ENCODE measurements around the gene PLS1.

The PLS1 gene

DNA sequence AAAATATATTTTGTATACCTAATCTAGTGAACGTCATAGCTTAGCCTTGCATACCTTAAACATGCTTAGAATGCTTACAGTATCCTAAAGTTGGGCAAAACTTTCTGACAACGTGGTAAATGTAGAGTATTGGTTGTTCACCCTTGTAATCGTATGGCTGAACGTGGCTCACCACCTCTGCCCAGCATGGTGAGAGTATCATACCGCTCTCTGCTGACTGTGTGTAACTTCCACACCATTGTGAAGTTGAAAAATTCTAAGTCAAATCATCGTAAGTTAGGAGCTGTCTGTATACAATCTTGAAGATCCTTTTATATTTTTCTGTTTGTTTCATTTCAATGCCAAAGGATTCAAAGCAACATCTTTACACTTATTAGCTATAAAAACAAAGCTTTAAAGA lies 64.2 kb downstream of the PLS1 start:
- Histone ChIP-seq H3K4me3 (ENCODE audit: severe bottlenecking) (no peak overlapping the region), H3K9me3 (ENCODE audit: severe bottlenecking) (no peaks in the 10 kb centered on the region), H3K27ac (ENCODE audit: poor library complexity, severe bottlenecking) (no peak overlapping the region), H3K27me3 (ENCODE audit: insufficient read depth, poor library complexity, severe bottlenecking) (no peaks in the 10 kb centered on the region), H3K36me3 (ENCODE audit: low read depth) (no peaks in the 10 kb centered on the region), H3K4me1 (ENCODE audit: insufficient read depth, poor library complexity, severe bottlenecking) (no peaks in the 10 kb centered on the region)
- TF ChIP-seq, protein P1, sequence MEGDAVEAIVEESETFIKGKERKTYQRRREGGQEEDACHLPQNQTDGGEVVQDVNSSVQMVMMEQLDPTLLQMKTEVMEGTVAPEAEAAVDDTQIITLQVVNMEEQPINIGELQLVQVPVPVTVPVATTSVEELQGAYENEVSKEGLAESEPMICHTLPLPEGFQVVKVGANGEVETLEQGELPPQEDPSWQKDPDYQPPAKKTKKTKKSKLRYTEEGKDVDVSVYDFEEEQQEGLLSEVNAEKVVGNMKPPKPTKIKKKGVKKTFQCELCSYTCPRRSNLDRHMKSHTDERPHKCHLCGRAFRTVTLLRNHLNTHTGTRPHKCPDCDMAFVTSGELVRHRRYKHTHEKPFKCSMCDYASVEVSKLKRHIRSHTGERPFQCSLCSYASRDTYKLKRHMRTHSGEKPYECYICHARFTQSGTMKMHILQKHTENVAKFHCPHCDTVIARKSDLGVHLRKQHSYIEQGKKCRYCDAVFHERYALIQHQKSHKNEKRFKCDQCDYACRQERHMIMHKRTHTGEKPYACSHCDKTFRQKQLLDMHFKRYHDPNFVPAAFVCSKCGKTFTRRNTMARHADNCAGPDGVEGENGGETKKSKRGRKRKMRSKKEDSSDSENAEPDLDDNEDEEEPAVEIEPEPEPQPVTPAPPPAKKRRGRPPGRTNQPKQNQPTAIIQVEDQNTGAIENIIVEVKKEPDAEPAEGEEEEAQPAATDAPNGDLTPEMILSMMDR (IDR thresholded peaks at IDR 0.05; ENCODE audit: poor library complexity, severe bottlenecking) = no peak
- no peak for DNase-seq (ENCODE audit: low spot score)
- ATAC-seq (ENCODE audit: low read depth) = no peak

DNA sequence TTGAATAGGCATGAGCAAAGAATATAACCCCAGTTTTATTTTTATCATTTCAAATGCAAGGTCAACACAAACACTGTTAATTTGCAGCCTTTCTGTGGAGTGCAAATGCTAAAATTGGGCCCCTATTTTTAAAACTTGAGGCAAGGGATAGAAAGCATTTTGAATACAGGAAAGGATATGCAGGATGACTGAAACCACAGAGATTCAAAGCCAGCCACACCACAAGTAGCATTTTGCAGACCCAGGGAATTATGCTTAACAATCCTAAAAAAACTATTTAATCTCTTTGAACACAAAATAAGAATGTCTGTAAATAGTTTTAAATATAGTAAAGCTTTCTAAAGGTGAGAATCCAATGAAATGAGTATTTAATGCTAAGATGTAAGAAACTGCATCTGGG lies 64.7 kb downstream of the PLS1 start:
- Histone ChIP-seq H3K4me3 (ENCODE audit: severe bottlenecking) (no peak overlapping the region), H3K27ac (ENCODE audit: poor library complexity, severe bottlenecking) (no peak overlapping the region), H3K9me3 (ENCODE audit: severe bottlenecking) (no peaks in the 10 kb centered on the region), H3K36me3 (ENCODE audit: low read depth) (no peaks in the 10 kb centered on the region), H3K4me1 (ENCODE audit: insufficient read depth, poor library complexity, severe bottlenecking) (no peaks in the 10 kb centered on the region), H3K27me3 (ENCODE audit: insufficient read depth, poor library complexity, severe bottlenecking) (no peaks in the 10 kb centered on the region)
- DNase-seq (ENCODE audit: low spot score) = no peak
- no peak for ATAC-seq (ENCODE audit: low read depth)
- TF ChIP-seq, protein P1 (IDR thresholded peaks at IDR 0.05; ENCODE audit: poor library complexity, severe bottlenecking) = no peak

DNA sequence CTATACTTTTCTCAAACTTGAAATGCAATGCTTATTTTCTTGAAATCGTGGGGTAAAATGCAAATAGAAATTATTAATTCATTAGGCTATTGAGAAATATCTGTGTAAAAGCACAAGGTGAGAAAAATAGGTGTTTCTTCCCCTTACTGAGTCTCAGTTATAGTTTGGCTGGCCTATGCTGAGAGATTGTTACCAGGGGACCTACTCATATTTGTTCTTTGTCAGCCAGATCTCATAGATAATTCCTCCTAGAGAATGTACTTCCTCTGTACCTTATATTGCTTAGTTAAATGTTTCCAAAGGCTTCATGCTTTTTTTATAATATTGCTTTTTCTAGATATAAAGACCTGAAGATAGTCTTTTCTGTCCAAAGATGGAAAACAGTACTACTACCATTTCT lies 67.7 kb downstream of the PLS1 start:
- Histone ChIP-seq H3K27me3 (ENCODE audit: insufficient read depth, poor library complexity, severe bottlenecking) (no peaks in the 10 kb centered on the region), H3K4me3 (ENCODE audit: severe bottlenecking) (no peak overlapping the region), H3K27ac (ENCODE audit: poor library complexity, severe bottlenecking) (no peak overlapping the region), H3K9me3 (ENCODE audit: severe bottlenecking) (no peaks in the 10 kb centered on the region), H3K4me1 (ENCODE audit: insufficient read depth, poor library complexity, severe bottlenecking) (no peaks in the 10 kb centered on the region), H3K36me3 (ENCODE audit: low read depth) (no peaks in the 10 kb centered on the region)
- ATAC-seq (ENCODE audit: low read depth) = no peak
- no peak for DNase-seq (ENCODE audit: low spot score)
- TF ChIP-seq, protein P1 (IDR thresholded peaks at IDR 0.05; ENCODE audit: poor library complexity, severe bottlenecking) = no peak

GRCh38 chr3:142664311-142664710 lies 68.1 kb downstream of the PLS1 start:
- TF ChIP-seq, protein P1 (IDR thresholded peaks at IDR 0.05; ENCODE audit: poor library complexity, severe bottlenecking) = no peak
- Histone ChIP-seq H3K36me3 (ENCODE audit: low read depth) (no peaks in the 10 kb centered on the region), H3K9me3 (ENCODE audit: severe bottlenecking) (no peaks in the 10 kb centered on the region), H3K4me3 (ENCODE audit: severe bottlenecking) (no peak overlapping the region), H3K4me1 (ENCODE audit: insufficient read depth, poor library complexity, severe bottlenecking) (no peaks in the 10 kb centered on the region), H3K27ac (ENCODE audit: poor library complexity, severe bottlenecking) (no peak overlapping the region), H3K27me3 (ENCODE audit: insufficient read depth, poor library complexity, severe bottlenecking) (no peaks in the 10 kb centered on the region)
- no peak for ATAC-seq (ENCODE audit: low read depth)
- DNase-seq (ENCODE audit: low spot score) = no peak

DNA sequence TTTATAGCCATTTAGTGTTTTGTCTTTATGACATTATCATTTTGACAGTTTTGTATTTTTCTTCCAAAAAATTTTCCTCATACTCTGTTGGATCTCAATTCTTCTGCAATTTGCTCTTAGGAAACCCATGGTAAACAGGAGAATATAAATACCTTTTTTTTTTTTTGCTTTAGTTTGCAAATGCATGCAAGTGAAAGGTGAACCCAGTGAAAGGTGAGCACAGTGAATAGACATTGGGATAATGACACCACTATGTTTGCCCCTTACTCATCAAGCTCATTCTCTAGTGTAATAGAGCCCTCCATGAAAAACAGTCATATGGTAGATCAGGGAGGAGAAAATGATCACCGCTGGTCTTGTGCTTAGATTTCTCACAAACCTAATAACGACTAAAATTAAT lies 68.6 kb downstream of the PLS1 start:
- H3K4me3 ChIP-seq (ENCODE audit: severe bottlenecking) = no peak overlapping the region
- H3K9me3 ChIP-seq (ENCODE audit: severe bottlenecking) = no peaks in the 10 kb centered on the region
- no peak for ATAC-seq (ENCODE audit: low read depth)
- H3K4me1 ChIP-seq (ENCODE audit: insufficient read depth, poor library complexity, severe bottlenecking) = no peaks in the 10 kb centered on the region
- no peaks in the 10 kb centered on the region for H3K36me3 ChIP-seq (ENCODE audit: low read depth)
- no peaks in the 10 kb centered on the region for H3K27me3 ChIP-seq (ENCODE audit: insufficient read depth, poor library complexity, severe bottlenecking)
- TF ChIP-seq, protein P1 (IDR thresholded peaks at IDR 0.05; ENCODE audit: poor library complexity, severe bottlenecking) = no peak
- H3K27ac ChIP-seq (ENCODE audit: poor library complexity, severe bottlenecking) = no peak overlapping the region
- DNase-seq (ENCODE audit: low spot score) = no peak

Data from RWPE2 (cell line).